ENCODE data around the gene ONECUT1. TPM values are rescaled to one million over a fixed set of nuclear protein-coding genes. Genes with fewer than 3 reads are reported as not detected.

Gene ONECUT1
- total RNA-seq, 1 donor from 2014 or later, result 11.0 TPM

DNA sequence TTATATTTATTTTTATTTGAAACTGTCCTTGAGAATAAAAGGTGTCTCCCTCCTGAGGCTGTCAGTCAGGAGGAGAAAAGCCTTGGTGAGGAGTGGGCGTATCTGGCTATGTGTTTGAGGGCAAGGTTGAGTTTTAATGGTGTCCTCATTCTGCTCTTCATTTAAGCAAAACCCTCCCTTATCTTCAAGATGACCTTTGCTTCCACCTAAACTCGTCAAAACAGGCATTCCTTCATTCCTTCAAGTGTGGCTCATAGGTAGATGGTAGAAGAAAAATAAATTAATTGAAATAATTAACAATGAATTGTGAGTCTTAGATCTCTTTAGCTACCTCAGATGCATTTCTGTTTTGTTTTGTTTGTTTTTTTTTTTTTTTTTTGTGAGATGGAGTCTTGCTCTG lies 71.6 kb downstream of the ONECUT1 start:
- Mint-ChIP-seq H3K27ac (no peak overlapping the region), H3K4me3 (no peak overlapping the region), H3K9me3 (no peaks in the 10 kb centered on the region), H3K27me3 (peaks cover 3% of the 10 kb centered on the region), H3K4me1 (ENCODE audit: unreplicated experiment) (no peaks in the 10 kb centered on the region), H3K36me3 (no peaks in the 10 kb centered on the region)
- no peak for TF ChIP-seq CTCF (conservative IDR thresholded peaks at IDR 0.05)
- no peak for DNase-seq (ENCODE audit: extremely low spot score, unreplicated experiment)

- no peaks in the 10 kb centered on the region for H3K36me3 Mint-ChIP-seq
- H3K4me1 Mint-ChIP-seq (ENCODE audit: unreplicated experiment), result no peaks in the 10 kb centered on the region
- TF ChIP-seq CTCF (conservative IDR thresholded peaks at IDR 0.05), result no peak
- DNase-seq (ENCODE audit: extremely low spot score, unreplicated experiment), result no peak
- no peaks in the 10 kb centered on the region for H3K9me3 Mint-ChIP-seq
- H3K27me3 Mint-ChIP-seq, result peaks cover 2% of the 10 kb centered on the region
- no peak overlapping the region for H3K4me3 Mint-ChIP-seq
- no peak overlapping the region for H3K27ac Mint-ChIP-seq
Measured at GRCh38 chr15:52717924-52718323, 72.2 kb downstream of the ONECUT1 start.

DNA sequence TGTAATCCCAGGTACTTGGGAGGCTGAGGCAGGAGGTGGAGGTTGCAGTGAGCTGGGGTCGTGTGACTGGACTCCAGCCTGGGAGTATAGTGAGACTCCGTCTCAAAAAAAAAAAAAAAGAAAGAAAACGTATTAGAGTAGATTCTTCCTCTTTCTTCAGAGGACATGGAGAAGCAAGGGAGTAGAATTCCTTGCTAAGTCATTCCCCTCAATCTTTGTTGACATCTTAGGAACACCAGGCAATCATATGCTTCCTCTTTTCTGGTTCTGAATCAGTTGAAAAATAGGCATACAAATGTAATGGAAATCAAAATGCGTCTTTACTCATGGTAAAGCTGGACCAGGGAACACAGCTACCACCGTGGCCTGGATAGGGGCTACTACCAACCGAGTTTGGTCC lies 72.7 kb downstream of the ONECUT1 start:
- Mint-ChIP-seq H3K27ac (no peak overlapping the region), H3K4me1 (ENCODE audit: unreplicated experiment) (no peaks in the 10 kb centered on the region), H3K36me3 (no peaks in the 10 kb centered on the region), H3K27me3 (no peaks in the 10 kb centered on the region), H3K4me3 (no peak overlapping the region), H3K9me3 (no peaks in the 10 kb centered on the region)
- TF ChIP-seq CTCF (conservative IDR thresholded peaks at IDR 0.05), result no peak
- no peak for DNase-seq (ENCODE audit: extremely low spot score, unreplicated experiment)

GRCh38 chr15:52716536-52716935 lies 73.6 kb downstream of the ONECUT1 start:
- Mint-ChIP-seq H3K27me3 (no peaks in the 10 kb centered on the region), H3K36me3 (no peaks in the 10 kb centered on the region), H3K4me1 (ENCODE audit: unreplicated experiment) (no peaks in the 10 kb centered on the region), H3K27ac (no peak overlapping the region), H3K9me3 (no peaks in the 10 kb centered on the region), H3K4me3 (no peak overlapping the region)
- TF ChIP-seq CTCF (conservative IDR thresholded peaks at IDR 0.05), result no peak
- no peak for DNase-seq (ENCODE audit: extremely low spot score, unreplicated experiment)

GRCh38 chr15:52715411-52715810 lies 74.7 kb downstream of the ONECUT1 start:
- Mint-ChIP-seq H3K27me3 (no peaks in the 10 kb centered on the region), H3K4me1 (ENCODE audit: unreplicated experiment) (no peaks in the 10 kb centered on the region), H3K27ac (no peak overlapping the region), H3K9me3 (no peaks in the 10 kb centered on the region), H3K36me3 (no peaks in the 10 kb centered on the region), H3K4me3 (no peak overlapping the region)
- no peak for TF ChIP-seq CTCF (conservative IDR thresholded peaks at IDR 0.05)
- no peak for DNase-seq (ENCODE audit: extremely low spot score, unreplicated experiment)

DNA sequence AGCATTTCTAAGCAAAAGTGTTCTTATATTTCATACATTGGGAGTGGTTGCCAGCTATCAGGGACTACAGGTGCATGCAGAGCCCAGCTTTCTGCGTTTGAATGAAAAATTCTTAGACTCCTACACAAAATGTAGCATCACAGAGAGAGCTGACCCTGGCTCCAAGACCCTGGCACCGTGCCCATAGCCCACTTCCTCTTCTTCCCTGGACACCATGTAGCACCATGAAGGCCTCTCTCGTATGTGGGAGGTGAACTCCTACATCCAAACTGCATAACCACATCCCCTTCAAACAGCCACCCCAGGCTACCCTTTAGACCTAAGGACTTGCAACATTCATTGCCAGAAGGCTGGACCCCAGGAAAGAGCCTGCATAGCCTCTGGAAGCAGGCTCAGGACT lies 75.2 kb downstream of the ONECUT1 start:
- H3K4me1 Mint-ChIP-seq (ENCODE audit: unreplicated experiment), result no peaks in the 10 kb centered on the region
- TF ChIP-seq CTCF (conservative IDR thresholded peaks at IDR 0.05), result no peak
- no peak overlapping the region for H3K27ac Mint-ChIP-seq
- no peaks in the 10 kb centered on the region for H3K36me3 Mint-ChIP-seq
- no peaks in the 10 kb centered on the region for H3K9me3 Mint-ChIP-seq
- H3K27me3 Mint-ChIP-seq, result no peaks in the 10 kb centered on the region
- DNase-seq (ENCODE audit: extremely low spot score, unreplicated experiment), result no peak
- H3K4me3 Mint-ChIP-seq, result no peak overlapping the region
